Thoracic aorta (tissue), 2 donors: Measurements from ENCODE around the gene KRTAP2-2. TPM values are rescaled to one million over a fixed set of nuclear protein-coding genes. Genes with fewer than 3 reads are reported as not detected.
"Not testable (repeated sequence)": the region's sequence is repeated elsewhere in the genome, so short reads cannot be mapped to it uniquely, and the experiment has no call there.

Experiments used
- ATAC-seq: fragments of 150-250 bp; one replicate; pipeline ENCODE4 v1.8.0; 2017; ENCODE audit warnings: low read depth; ENCODE audit not compliant: insufficient number of reproducible peaks, low FRiP score
- DNase-seq: peaks from one replicate; pipeline ENCODE4 v3.0.0-alpha.2; 2020; ENCODE audit warnings: low spot score
- H3K27ac ChIP-seq, 2 donors: fragments of 200-600 bp; sonication (generic); 1 replicate in 1 of 2; 2 replicates in 1 of 2; pipeline ENCODE4 v1.5.1; 2016; ENCODE audit warnings: mild to moderate bottlenecking in 2 of 2, moderate library complexity in 2 of 2
- H3K27me3 ChIP-seq: fragments of 200-600 bp; sonication (generic); replicated peaks from 2 replicates; pipeline ENCODE4 v1.6.0; 2016; ENCODE audit warnings: mild to moderate bottlenecking; ENCODE audit not compliant: insufficient read depth
- H3K36me3 ChIP-seq: fragments of 200-600 bp; sonication (generic); one replicate; pipeline ENCODE4 v1.5.1; 2016
- H3K4me1 ChIP-seq, 2 donors: fragments of 200-600 bp; sonication (generic); 1 replicate in 1 of 2; 2 replicates in 1 of 2; pipeline versions ENCODE4 v1.5.1 to v1.6.0; 2016; ENCODE audit warnings: low read depth in 2 of 2, mild to moderate bottlenecking in 1 of 2; ENCODE audit not compliant: control insufficient read depth in 1 of 2
- H3K4me3 ChIP-seq: fragments of 200-600 bp; sonication (generic); 2 replicates; pipeline ENCODE4 v1.5.1; 2016; ENCODE audit warnings: mild to moderate bottlenecking
- H3K9me3 ChIP-seq: fragments of 200-600 bp; sonication (generic); 2 replicates; pipeline ENCODE4 v1.5.1; 2016
- CTCF ChIP-seq: fragments of 200-600 bp; sonication (generic); IDR thresholded peaks from one replicate; pipeline ENCODE4 v1.5.1; 2019; ENCODE audit warnings: antibody characterized with exemption
- total RNA-seq, 2 donors: library from RNA; depleted of rRNA; stranded (reverse); fragments of >200 nt; gene quantifications; one replicate each; pipeline versions ENCODE4 v1.1.0 to v1.2.3, GENCODE V29; 2016

KRTAP2-2 gene
- total RNA-seq, 2 donors from 2014 or later: not detected

- no peak overlapping the region for H3K27ac ChIP-seq
- no peaks in the 10 kb centered on the region for H3K27me3 ChIP-seq
- H3K4me1 ChIP-seq: no peaks in the 10 kb centered on the region
- no peaks in the 10 kb centered on the region for H3K9me3 ChIP-seq
- DNase-seq: no peak
- no peak for TF ChIP-seq CTCF
- no peak for ATAC-seq
- no peaks in the 10 kb centered on the region for H3K36me3 ChIP-seq
- no peak overlapping the region for H3K4me3 ChIP-seq
Observed at GRCh38 chr17:41052566-41052965, 2.5 kb downstream of the KRTAP2-2 start.

GRCh38 chr17:41049110-41049509 lies 5.9 kb downstream of the KRTAP2-2 start:
- ATAC-seq (no peak), DNase-seq (no peak)
- Histone ChIP-seq H3K27ac (no peak overlapping the region), H3K4me1 (no peaks in the 10 kb centered on the region), H3K27me3 (no peaks in the 10 kb centered on the region), H3K9me3 (no peaks in the 10 kb centered on the region), H3K36me3 (no peaks in the 10 kb centered on the region), H3K4me3 (no peak overlapping the region)
- TF ChIP-seq CTCF: no peak

GRCh38 chr17:41048441-41048840 lies 6.6 kb downstream of the KRTAP2-2 start:
- H3K27me3 ChIP-seq: no peaks in the 10 kb centered on the region
- H3K4me3 ChIP-seq: no peak overlapping the region
- ATAC-seq (no peak), DNase-seq (no peak)
- no peak overlapping the region for H3K27ac ChIP-seq
- H3K36me3 ChIP-seq: no peaks in the 10 kb centered on the region
- no peaks in the 10 kb centered on the region for H3K4me1 ChIP-seq
- H3K9me3 ChIP-seq: no peaks in the 10 kb centered on the region
- no peak for TF ChIP-seq CTCF

- not testable (repeated sequence) for H3K4me1 ChIP-seq, DNase-seq, H3K9me3 ChIP-seq, H3K4me3 ChIP-seq, H3K27me3 ChIP-seq, H3K36me3 ChIP-seq, ATAC-seq, H3K27ac ChIP-seq
Observed at GRCh38 chr17:41046735-41047465, 8.1 kb downstream of the KRTAP2-2 start, which contains the start of gene KRTAP2-1. KRTAP2-1 (minus strand) TSS chr17:41047316; CDS start chr17:41047267, 49 bp downstream.

GRCh38 chr17:41042953-41043352 lies 12.1 kb downstream of the KRTAP2-2 start:
- ATAC-seq (no peak), DNase-seq (no peak)
- TF ChIP-seq CTCF: no peak
- no peak overlapping the region for H3K4me3 ChIP-seq
- no peaks in the 10 kb centered on the region for H3K9me3 ChIP-seq
- H3K4me1 ChIP-seq: peaks cover 0 to 8% of the 10 kb centered on the region in 2 donors
- H3K27me3 ChIP-seq: no peaks in the 10 kb centered on the region
- H3K27ac ChIP-seq: no peak overlapping the region
- H3K36me3 ChIP-seq: no peaks in the 10 kb centered on the region
